Karpas-422 (cell line): ENCODE results near the gene METTL8. TPM values are rescaled to one million over a fixed set of nuclear protein-coding genes. Genes with fewer than 3 reads are reported as not detected.
A peak's percentile ranks its signal among the peaks of the same experiment; 100 is the strongest.
"Not testable (repeated sequence)": the region's sequence is repeated elsewhere in the genome, so short reads cannot be mapped to it uniquely, and the experiment has no call there.

ENCODE experiments used
- DNase-seq: peaks from one replicate; pipeline ENCODE4 v3.0.0-alpha.2; 2015
- H2AFZ ChIP-seq: fragments of 200-600 bp; sonication (generic); 2 replicates; pipeline ENCODE4 v1.6.1; 2014; ENCODE audit warnings: antibody characterized with exemption, low read length, mixed read lengths
- H3K27ac ChIP-seq: fragments of 200-600 bp; sonication (generic); 2 replicates; pipeline ENCODE4 v1.5.1; 2014; ENCODE audit warnings: mild to moderate bottlenecking, low read length, moderate library complexity
- H3K27me3 ChIP-seq: fragments of 200-600 bp; sonication (generic); 2 replicates; pipeline ENCODE4 v1.6.1; 2014; ENCODE audit warnings: low read length, mixed read lengths
- H3K36me3 ChIP-seq: fragments of 200-600 bp; sonication (generic); 2 replicates; pipeline ENCODE4 v1.6.1; 2014; ENCODE audit warnings: low read length, mixed read lengths; ENCODE audit not compliant: insufficient read depth
- H3K4me1 ChIP-seq: fragments of 200-600 bp; sonication (generic); 2 replicates; pipeline ENCODE4 v1.6.1; 2014; ENCODE audit warnings: mild to moderate bottlenecking, low read length, mixed read lengths
- H3K4me2 ChIP-seq: fragments of 200-600 bp; sonication (generic); 2 replicates; pipeline ENCODE4 v1.6.1; 2014; ENCODE audit warnings: low read length, low read depth, mild to moderate bottlenecking; ENCODE audit not compliant: poor library complexity, severe bottlenecking
- H3K4me3 ChIP-seq: fragments of 200-600 bp; sonication (generic); 2 replicates; pipeline ENCODE4 v1.5.1; 2014; ENCODE audit warnings: mild to moderate bottlenecking, antibody characterized with exemption, low read length, mixed read lengths
- H3K79me2 ChIP-seq: fragments of 200-600 bp; sonication (generic); 2 replicates; pipeline ENCODE4 v1.6.1; 2014; ENCODE audit warnings: mild to moderate bottlenecking, low read length, mixed read lengths
- H3K9ac ChIP-seq: fragments of 200-600 bp; sonication (generic); 2 replicates; pipeline ENCODE4 v1.6.0; 2014; ENCODE audit warnings: low read length
- H3K9me2 ChIP-seq: fragments of 200-600 bp; sonication (generic), shearing (Covaris generic); replicated peaks from 2 replicates; pipeline ENCODE4 v1.6.0; 2014; ENCODE audit warnings: mild to moderate bottlenecking, low read length, moderate library complexity; ENCODE audit not compliant: insufficient read depth
- H3K9me3 ChIP-seq: fragments of 300-700, 200-600 bp; sonication (generic); 2 replicates; pipeline ENCODE4 v1.6.1; 2014; ENCODE audit warnings: low read length, mixed read lengths
- H4K20me1 ChIP-seq: fragments of 200-600 bp; sonication (generic); 2 replicates; pipeline ENCODE4 v1.6.1; 2014; ENCODE audit warnings: mild to moderate bottlenecking, antibody characterized with exemption, low read length, low read depth; ENCODE audit not compliant: insufficient read depth
- total RNA-seq: library from RNA; depleted of rRNA; stranded (reverse); fragments of >200 nt; shearing (Covaris generic); gene quantifications from 2 replicates; pipeline ENCODE4 v1.2.3, GENCODE V29; 2014; ENCODE audit warnings: low replicate concordance

Gene METTL8
- total RNA-seq, 1 experiment from 2014 or later: 16.5 TPM

DNA sequence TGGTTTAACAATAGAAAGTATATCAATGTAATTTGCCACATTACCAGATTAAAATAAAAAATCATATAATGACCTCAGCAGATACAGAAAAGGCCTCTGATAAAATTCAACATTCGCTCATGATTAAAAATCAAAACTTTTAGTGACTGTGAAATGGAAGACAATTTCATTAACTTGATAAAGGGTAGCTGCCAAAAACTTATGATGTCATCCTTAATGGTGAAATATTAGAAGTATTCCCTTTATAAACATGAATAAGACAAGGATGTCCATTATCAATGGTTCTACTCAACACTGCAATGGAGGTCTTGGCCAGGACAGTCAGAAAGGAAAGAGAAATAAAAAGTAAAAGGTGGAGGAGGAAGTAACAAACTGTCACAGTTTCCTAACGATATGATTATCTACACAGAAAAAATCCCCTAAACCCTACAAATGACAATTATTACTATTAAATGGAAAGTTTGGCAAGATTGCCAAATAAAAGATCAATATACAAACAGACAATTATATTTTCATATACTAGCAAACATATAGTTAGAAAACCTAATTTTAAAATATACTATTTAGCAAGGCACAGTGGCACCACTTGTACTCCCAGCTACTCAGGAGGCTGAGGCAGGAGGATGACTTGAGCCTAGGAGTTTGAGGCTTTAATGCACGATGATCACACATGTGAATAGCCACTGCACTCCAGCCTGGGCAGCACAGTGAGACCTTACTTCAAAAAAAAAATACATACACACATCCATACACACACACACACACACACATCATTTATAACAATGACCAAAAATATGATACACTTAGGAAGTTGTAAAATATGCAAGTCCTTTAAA lies 12.8 kb downstream of the METTL8 start:
- H3K4me1 ChIP-seq: peaks cover under 1% of the 10 kb centered on the region
- H3K36me3 ChIP-seq: peaks cover 4% of the 10 kb centered on the region; the same call in 1 of the 2 replicates
- H3K9me3 ChIP-seq: peaks cover 11% of the 10 kb centered on the region; the same call in 1 of the 2 replicates
- peaks cover 5% of the 10 kb centered on the region; the same call in 1 of the 2 replicates for H3K79me2 ChIP-seq
- no peak overlapping the region for H3K9ac ChIP-seq
- no peak overlapping the region for H3K27ac ChIP-seq
- H4K20me1 ChIP-seq: no peaks in the 10 kb centered on the region
- DNase-seq: no peak
- H3K4me3 ChIP-seq: no peak overlapping the region
- no peak overlapping the region for H2AFZ ChIP-seq
- H3K4me2 ChIP-seq: no peak overlapping the region
- H3K27me3 ChIP-seq: no peaks in the 10 kb centered on the region
- H3K9me2 ChIP-seq: no peaks in the 10 kb centered on the region

DNA sequence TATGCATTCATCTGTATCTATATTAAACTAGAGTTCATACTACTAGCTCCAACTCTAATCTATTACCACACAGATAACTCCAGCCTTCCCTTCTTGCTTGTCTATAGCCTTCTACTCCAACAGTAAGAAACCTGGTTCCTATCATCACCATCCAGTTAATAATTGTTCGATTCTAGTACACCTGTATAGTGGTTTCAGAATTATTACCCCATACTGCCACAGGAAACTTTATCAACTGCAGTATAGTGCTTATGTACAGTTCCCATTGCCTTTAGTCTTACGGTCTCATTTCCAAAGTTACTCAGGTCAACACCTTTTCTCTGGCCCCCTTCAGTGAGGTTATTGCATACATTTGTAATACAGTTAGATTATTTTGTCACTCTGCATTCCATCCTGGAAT lies 14.5 kb downstream of the METTL8 start:
- H3K9ac ChIP-seq: no peak overlapping the region
- peaks cover 4% of the 10 kb centered on the region; the same call in 1 of the 2 replicates for H3K36me3 ChIP-seq
- peaks cover 5% of the 10 kb centered on the region; the same call in 1 of the 2 replicates for H3K79me2 ChIP-seq
- H3K27ac ChIP-seq: no peak overlapping the region
- H3K4me2 ChIP-seq: no peak overlapping the region
- no peak for DNase-seq
- peaks cover 5% of the 10 kb centered on the region for H3K4me1 ChIP-seq
- H2AFZ ChIP-seq: no peak overlapping the region
- no peaks in the 10 kb centered on the region for H3K27me3 ChIP-seq
- H4K20me1 ChIP-seq: no peaks in the 10 kb centered on the region
- peaks cover 6% of the 10 kb centered on the region; the same call in 1 of the 2 replicates for H3K9me3 ChIP-seq
- no peaks in the 10 kb centered on the region for H3K9me2 ChIP-seq
- H3K4me3 ChIP-seq: no peak overlapping the region

DNA sequence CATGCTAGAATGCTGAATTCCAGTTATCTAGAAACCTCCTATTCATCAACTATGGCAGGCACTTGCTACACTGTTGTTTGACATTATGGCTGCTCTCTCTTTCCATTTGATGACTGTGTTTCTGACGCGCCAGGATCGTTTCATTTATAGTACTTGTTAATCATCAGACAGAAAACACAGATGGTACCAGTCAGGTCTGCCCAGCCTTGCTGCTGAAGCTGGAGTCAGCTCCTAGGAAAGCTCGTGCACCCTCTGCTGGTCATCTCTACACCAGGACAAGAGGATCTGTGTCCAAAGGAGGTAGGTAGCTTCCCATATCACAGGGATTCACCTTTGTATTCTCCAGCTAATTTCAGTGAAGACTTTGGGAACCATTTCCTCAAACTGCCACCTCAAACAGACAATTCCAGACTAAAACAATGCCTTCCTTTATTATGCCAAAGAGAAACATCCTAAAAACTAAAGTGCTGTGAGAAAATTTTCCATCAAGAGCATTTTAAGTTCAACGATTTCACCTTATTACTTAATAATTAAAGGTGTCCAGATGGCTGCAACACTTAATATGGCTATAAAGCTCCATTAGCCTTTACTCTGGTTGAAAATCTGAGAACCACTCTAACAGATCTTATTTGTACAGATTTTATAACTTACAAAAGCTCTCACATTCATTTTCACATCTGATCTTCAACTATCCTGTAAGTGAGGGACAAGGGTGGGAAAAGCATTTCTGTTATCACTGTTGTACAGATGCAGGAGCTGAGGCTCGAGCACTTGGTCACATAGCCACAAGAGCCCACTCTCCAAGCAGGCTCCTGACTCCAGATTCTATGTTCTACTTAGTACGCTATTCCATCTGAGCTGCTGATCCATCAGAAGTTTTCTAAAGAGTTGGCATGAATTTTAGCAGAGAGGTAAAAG lies 17.5 kb downstream of the METTL8 start:
- 0 out of 2 replicates have a peak, but pooled peaks cover 2% of the 10 kb centered on the region for H3K79me2 ChIP-seq

DNA sequence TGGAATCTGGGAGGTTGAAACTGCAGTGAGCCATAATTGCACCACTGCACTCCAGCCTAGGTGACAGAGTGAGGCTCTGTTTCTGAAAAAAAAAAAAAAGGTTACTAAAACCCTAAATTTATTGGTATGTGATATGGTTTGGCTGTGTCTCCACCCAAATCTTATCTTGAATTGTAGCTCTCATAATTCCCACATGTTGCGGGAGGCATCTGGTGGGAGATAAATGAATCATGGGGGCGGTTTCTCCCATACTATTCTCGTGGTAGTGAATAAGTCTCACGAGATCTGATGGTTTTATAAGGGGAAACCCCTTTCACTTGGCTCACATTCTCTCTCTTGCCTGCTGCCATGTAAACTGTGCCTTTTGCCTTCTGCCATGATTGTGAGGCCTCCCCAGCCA lies 19.1 kb downstream of the METTL8 start:
- H3K9ac ChIP-seq, H3K79me2 ChIP-seq, H2AFZ ChIP-seq, H3K27me3 ChIP-seq, H3K27ac ChIP-seq, H4K20me1 ChIP-seq, DNase-seq, H3K9me2 ChIP-seq, H3K4me2 ChIP-seq, H3K4me3 ChIP-seq, H3K36me3 ChIP-seq, H3K9me3 ChIP-seq: not testable (repeated sequence)
- H3K4me1 ChIP-seq: peaks cover 10% of the 10 kb centered on the region

More for the DNA sequence above, 17.5 kb downstream of the METTL8 start:
- Histone ChIP-seq H3K36me3 (no peaks in the 10 kb centered on the region), H3K4me2 (peak overlapping the region; percentile 38), H3K4me1 (peaks cover 10% of the 10 kb centered on the region), H3K27me3 (no peaks in the 10 kb centered on the region), H3K9me2 (no peaks in the 10 kb centered on the region), H2AFZ (0 out of 2 replicates have a peak overlapping the region, but pooled peaks have one; percentile 10), H4K20me1 (no peaks in the 10 kb centered on the region), H3K9ac (peak overlapping the region; percentile 2; the same call in 1 of the 2 replicates), H3K27ac (no peak overlapping the region), H3K4me3 (no peak overlapping the region), H3K9me3 (no peaks in the 10 kb centered on the region)
- peak; percentile 91 for DNase-seq

DNA sequence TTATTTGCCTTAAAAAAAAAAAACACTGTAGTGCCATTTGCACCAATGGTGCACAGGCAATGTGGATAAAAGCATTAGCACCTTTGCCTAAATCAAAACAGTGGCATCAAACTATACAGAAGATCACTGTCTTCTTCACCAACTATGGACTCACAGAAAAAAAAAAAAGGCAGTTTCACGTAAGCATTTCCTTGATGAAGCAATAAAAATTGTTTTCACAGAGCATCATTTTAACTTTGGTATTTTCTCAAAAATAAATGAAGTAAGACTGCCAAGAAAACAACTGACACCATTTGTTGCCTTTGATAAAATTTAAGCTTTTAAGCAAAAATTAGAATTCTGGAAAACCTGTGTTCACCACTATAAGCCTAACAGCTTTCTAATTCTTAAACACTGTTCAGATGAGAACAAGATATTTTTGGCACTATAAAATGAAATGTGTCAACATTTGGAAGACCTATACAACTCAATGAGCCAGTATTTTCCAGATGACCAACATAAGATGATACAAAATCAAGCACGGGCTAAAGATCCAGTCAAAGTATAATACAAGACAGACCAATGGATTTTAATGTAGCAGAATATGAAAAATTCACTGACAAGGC lies 21.1 kb downstream of the METTL8 start:
- Histone ChIP-seq H3K27ac (no peak overlapping the region), H3K79me2 (no peaks in the 10 kb centered on the region)

DNA sequence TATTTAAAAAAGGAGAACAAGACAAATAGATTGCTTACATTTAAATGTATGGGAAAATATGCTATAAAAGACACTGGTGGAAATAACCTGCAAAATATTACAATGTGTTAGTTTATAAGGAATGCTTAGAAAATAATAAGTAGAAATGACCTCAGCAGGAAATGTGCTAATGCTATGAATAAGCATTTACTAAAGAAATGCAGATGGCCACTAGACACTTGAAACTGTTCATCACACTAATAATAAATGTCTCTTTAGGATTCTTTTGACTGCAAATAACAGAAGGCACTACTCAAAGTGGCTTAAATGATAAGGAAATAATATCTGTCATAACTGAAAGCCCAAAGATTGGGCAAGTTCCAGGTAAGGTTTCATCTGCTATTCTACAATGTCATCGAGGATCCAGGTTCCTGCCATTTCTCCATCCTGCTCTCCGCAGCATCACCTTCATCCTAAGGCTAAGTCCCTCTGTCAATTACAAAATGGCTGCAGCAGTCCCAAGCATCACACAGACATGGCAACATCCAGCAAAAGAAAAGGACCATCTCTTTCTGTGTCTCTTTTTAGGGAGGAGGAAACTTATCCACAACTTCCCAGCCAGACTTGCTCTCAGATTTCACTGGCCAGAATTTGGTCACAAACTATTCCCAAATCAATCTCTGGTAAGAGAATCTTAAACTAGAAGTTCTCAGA lies 21.9 kb downstream of the METTL8 start:
- Histone ChIP-seq H3K36me3 (no peaks in the 10 kb centered on the region), H3K4me2 (no peak overlapping the region), H2AFZ (no peak overlapping the region), H3K9ac (no peak overlapping the region), H3K79me2 (no peaks in the 10 kb centered on the region), H3K27me3 (no peaks in the 10 kb centered on the region), H3K27ac (no peak overlapping the region), H3K4me3 (no peak overlapping the region), H3K9me2 (no peaks in the 10 kb centered on the region), H3K4me1 (peaks cover 10% of the 10 kb centered on the region), H4K20me1 (no peaks in the 10 kb centered on the region), H3K9me3 (no peaks in the 10 kb centered on the region)
- DNase-seq: no peak

More for the DNA sequence above, 21.1 kb downstream of the METTL8 start:
- Histone ChIP-seq H3K4me1 (peaks cover 10% of the 10 kb centered on the region), H3K27me3 (no peaks in the 10 kb centered on the region), H4K20me1 (no peaks in the 10 kb centered on the region), H3K36me3 (no peaks in the 10 kb centered on the region), H3K4me3 (no peak overlapping the region), H3K9me3 (no peaks in the 10 kb centered on the region), H3K9ac (no peak overlapping the region), H2AFZ (no peak overlapping the region), H3K9me2 (no peaks in the 10 kb centered on the region), H3K4me2 (no peak overlapping the region)
- DNase-seq: no peak

DNA sequence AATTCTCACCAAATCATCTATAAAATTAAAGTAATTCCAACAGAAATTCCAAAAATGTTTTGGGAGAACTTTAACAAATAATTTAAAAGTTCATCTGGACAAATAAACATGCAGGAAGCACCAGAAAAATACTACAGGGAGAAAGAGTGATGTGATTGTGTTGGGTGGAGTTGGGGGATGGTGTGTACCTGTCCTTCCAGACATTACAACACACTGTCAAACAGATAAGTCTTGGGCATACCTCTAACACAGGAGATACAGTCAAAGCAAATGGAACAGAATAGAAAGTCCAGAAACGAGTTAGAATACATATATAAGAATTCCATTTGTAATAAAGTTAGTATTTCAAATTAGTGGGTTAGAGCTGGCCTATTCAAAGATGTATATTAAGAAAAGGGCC lies 22.6 kb downstream of the METTL8 start:
- Histone ChIP-seq H4K20me1 (no peaks in the 10 kb centered on the region), H3K79me2 (0 out of 2 replicates have a peak, but pooled peaks cover under 1% of the 10 kb centered on the region), H3K36me3 (no peaks in the 10 kb centered on the region), H3K4me3 (no peak overlapping the region), H3K4me2 (no peak overlapping the region), H3K9me2 (no peaks in the 10 kb centered on the region), H3K9me3 (no peaks in the 10 kb centered on the region), H3K27ac (no peak overlapping the region), H3K9ac (no peak overlapping the region), H2AFZ (no peak overlapping the region), H3K27me3 (no peaks in the 10 kb centered on the region), H3K4me1 (peaks cover 10% of the 10 kb centered on the region)
- DNase-seq: no peak
